Fibroblast of pulmonary artery (primary cell): ENCODE measurements around the gene SLIT1.

Experiments
- DNase-seq: peaks from one replicate; pipeline ENCODE4 v3.0.0-alpha.2; 2010; ENCODE audit warnings: low read depth
- H3K4me3 ChIP-seq: replicated peaks from 2 replicates; pipeline ENCODE4 v1.5.1; 2011; ENCODE audit warnings: low read depth, mild to moderate bottlenecking, control low read depth, low read length, moderate library complexity
- TF ChIP-seq, protein P1 (sequence below): IDR thresholded peaks from 2 replicates; pipeline ENCODE4 v1.5.1; 2011; ENCODE audit warnings: mild to moderate bottlenecking, control low read depth, low read length, inconsistent platforms; ENCODE audit errors: missing control alignments

The SLIT1 gene

GRCh38 chr10:97071496-97071895 is 114.3 kb downstream of the SLIT1 start:
- DNase-seq = no peak
- TF ChIP-seq, protein P1, sequence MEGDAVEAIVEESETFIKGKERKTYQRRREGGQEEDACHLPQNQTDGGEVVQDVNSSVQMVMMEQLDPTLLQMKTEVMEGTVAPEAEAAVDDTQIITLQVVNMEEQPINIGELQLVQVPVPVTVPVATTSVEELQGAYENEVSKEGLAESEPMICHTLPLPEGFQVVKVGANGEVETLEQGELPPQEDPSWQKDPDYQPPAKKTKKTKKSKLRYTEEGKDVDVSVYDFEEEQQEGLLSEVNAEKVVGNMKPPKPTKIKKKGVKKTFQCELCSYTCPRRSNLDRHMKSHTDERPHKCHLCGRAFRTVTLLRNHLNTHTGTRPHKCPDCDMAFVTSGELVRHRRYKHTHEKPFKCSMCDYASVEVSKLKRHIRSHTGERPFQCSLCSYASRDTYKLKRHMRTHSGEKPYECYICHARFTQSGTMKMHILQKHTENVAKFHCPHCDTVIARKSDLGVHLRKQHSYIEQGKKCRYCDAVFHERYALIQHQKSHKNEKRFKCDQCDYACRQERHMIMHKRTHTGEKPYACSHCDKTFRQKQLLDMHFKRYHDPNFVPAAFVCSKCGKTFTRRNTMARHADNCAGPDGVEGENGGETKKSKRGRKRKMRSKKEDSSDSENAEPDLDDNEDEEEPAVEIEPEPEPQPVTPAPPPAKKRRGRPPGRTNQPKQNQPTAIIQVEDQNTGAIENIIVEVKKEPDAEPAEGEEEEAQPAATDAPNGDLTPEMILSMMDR = no peak
- no peak overlapping the region for H3K4me3 ChIP-seq

- TF ChIP-seq, protein P1 = no peak
- H3K4me3 ChIP-seq = no peak overlapping the region
- DNase-seq = peak; percentile 19
Measured at GRCh38 chr10:97069576-97070362, 116.0 kb downstream of the SLIT1 start.

- DNase-seq = no peak
- no peak overlapping the region for H3K4me3 ChIP-seq
- TF ChIP-seq, protein P1 = no peak
Measured at GRCh38 chr10:97069026-97069425, 116.7 kb downstream of the SLIT1 start.

DNA sequence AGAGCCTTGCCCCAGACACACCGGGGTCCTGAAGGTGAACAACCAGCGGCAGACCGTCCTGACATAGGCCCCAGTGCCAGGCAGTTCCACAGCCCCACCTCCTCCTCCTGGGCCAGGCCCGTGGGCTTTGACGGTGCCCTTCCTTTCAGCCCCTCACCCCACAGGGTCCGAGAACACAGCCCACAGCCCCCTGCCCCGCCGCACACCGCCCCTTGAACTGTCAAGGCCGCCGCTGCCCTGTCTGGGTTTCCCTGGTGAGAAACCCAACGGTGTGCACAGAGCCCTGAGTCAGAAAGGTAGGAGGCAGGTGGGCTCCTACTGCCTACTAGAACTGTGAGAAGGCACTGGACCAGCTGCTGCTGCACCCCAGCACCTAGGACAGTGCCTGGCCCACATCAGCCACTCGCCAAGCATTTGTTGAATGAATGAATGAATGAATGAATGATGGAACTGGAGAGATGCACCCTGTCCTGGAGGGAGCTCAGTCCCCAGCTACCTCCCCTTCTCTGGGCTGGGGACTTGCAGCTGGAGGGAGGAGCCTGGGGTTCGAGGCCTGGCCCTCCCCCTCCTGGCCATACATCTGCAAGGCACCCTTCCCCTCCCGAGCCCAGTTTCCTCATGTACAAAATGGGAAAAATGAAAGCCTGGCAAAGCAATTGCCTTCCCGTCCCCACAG is 117.9 kb downstream of the SLIT1 start:
- no peak overlapping the region for H3K4me3 ChIP-seq
- TF ChIP-seq, protein P1 = no peak
- no peak for DNase-seq

DNA sequence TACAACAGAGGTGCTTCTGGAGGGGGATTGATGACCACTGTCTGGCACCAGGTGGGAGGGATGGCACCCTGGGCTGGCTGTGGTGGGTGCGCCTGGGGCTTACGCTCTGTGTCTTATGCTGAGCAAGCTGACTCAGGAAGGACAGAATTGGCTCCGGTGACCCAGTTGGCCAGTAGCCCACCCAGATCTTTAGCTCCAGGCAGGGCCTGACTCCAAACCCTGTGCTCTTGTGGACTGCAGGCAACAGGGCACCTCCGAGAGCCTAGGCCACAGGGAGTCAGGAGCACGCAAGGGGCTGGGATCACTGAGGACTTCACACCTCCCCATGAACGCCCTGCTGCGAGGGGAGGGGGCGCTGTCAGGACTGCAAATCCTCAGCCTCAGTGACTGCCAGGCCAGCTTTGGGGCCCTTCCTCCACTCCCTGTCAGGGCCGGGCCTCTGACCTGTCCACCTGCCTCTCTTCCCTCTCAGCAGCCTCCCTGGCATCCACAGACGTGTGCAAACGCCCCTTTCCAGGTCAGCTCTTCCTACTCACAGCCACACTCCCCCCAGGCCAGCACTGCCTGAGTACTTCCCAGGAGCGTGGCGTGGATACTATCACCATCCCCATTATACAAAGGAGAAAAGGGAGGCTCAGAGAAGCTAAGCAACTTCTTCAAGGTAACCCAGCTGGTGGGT is 118.7 kb downstream of the SLIT1 start:
- TF ChIP-seq, protein P1 = no peak
- no peak for DNase-seq
- H3K4me3 ChIP-seq = no peak overlapping the region

DNA sequence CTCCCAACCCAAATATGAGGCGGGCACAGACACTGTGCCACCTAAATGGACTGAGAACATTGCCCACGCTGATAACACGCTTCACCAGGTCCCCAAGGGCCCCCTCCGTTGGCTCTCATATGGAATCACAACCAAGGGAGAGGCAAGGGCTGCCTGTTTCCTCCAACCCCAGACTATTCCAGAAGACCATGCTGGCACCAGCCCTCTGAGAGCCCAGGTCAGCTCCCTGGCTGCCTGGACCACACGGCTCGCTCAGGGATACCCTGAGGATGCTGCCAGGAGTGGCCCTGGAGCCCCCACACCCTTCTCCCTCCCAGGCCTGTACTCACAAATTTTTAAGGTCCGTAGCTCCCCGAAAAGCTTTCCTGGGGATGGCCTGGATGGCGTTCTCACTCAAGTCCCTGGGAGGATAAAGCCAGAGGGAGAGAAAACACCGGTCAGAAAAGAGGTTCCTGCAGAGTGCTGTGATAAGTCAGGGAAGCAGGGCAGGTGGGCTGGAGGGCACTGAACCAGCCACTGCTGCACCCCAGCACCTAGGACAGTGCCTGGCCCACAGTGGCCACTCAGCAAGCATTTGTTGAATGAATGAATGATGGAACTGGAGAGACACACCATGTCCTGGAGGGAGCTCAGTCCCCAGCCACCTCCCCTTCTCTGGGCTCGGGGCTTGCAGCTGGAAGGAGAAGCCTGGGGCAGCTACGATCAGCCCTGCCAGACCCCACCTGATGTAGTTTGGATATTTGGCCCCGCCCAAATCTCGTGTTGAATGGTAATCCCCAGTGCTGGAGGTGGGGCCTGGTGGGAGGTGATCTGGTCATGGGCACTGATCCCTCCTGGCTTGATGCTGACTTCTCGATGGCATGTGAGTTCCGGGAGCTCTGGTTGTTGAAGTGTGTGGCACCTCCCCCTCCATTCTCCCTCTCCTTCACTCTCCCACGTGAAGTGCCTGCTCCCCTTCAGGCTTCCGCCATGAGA is 119.8 kb downstream of the SLIT1 start:
- H3K4me3 ChIP-seq = no peak overlapping the region
- TF ChIP-seq, protein P1 = no peak
- no peak for DNase-seq
